A673 (cell line): ENCODE measurements around the gene SLC7A6.

ENCODE experiments used
- CTCF ChIP-seq: fragments of 300-800, 200-600 bp; sonication (generic); conservative IDR thresholded peaks from 2 replicates; pipeline ENCODE4 v1.5.1; 2017; ENCODE audit warnings: low read depth, mild to moderate bottlenecking, antibody characterized with exemption, low read length, moderate library complexity, mixed read lengths
- EZH2 ChIP-seq: fragments of 200-600 bp; sonication (generic); IDR thresholded peaks from 2 replicates; pipeline ENCODE4 v1.6.1; 2017; ENCODE audit warnings: borderline replicate concordance, low read depth, mild to moderate bottlenecking, mixed read lengths, antibody characterized with exemption, low read length; ENCODE audit not compliant: poor library complexity, severe bottlenecking

DNA sequence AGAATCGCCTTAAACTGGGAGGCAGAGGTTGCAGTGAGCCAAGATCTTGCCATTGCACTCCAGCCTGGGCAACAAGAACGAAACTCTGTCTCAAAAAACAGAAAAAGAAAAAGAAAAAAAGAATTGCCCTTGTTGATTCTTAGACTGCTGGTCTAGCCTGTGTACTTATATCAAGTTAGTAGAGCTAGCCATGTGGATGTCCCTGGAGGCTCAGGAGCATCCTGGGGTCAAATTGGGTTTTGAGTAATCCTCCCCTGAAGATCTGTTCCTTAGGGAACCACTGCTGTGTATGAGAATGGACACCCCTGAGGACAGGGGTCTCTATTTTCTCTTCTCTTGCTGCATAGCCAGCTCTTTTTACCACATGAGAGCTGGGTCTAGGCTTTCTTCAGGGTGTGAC lies 24.9 kb downstream of the SLC7A6 start:
- TF ChIP-seq CTCF (no peak), EZH2 (no peak)
